GM23338 (cell line): ENCODE results near the gene LITAF. TPM values are rescaled to one million over a fixed set of nuclear protein-coding genes. Genes with fewer than 3 reads are reported as not detected.

Experiments used
- ATAC-seq: fragments of 200-7000 bp; cut with Tn5 transposase; 3 replicates; pipeline ENCODE4 v1.9.1; 2020
- DNase-seq: peaks from one replicate; pipeline ENCODE4 v3.0.0-alpha.2; 2015; ENCODE audit warnings: low spot score
- H2AFZ ChIP-seq: fragments of 200-600 bp; sonication (generic); 2 replicates; pipeline ENCODE4 v1.8.0; 2016; ENCODE audit warnings: antibody characterized with exemption, mild to moderate bottlenecking, moderate library complexity
- H3F3A ChIP-seq: fragments of 200-600 bp; sonication (generic); replicated peaks from 2 replicates; pipeline ENCODE4 v1.8.0; 2017; ENCODE audit warnings: antibody characterized with exemption, mixed run types, low read depth
- H3K27ac ChIP-seq: fragments of 200-600 bp; sonication (generic); 2 replicates; pipeline ENCODE4 v1.6.1; 2016; ENCODE audit warnings: low read depth
- H3K27me3 ChIP-seq: fragments of 200-600 bp; sonication (generic); 2 replicates; pipeline ENCODE4 v1.8.0; 2016; ENCODE audit warnings: mild to moderate bottlenecking, mixed run types, moderate library complexity; ENCODE audit not compliant: insufficient read depth
- H3K36me3 ChIP-seq: fragments of 200-600 bp; sonication (generic); 2 replicates; pipeline ENCODE4 v1.8.0; 2016; ENCODE audit warnings: mild to moderate bottlenecking; ENCODE audit not compliant: insufficient read depth
- H3K4me1 ChIP-seq: fragments of 200-600 bp; sonication (generic); 2 replicates; pipeline ENCODE4 v1.8.0; 2016; ENCODE audit warnings: mild to moderate bottlenecking, moderate library complexity; ENCODE audit not compliant: insufficient read depth
- H3K4me2 ChIP-seq: fragments of 200-600 bp; sonication (generic); 2 replicates; pipeline ENCODE4 v1.7.1; 2017; ENCODE audit warnings: mixed run types
- H3K4me3 ChIP-seq: fragments of 200-600 bp; sonication (generic); 2 replicates; pipeline ENCODE4 v1.6.1; 2016; ENCODE audit warnings: mixed run types
- H3K79me2 ChIP-seq: fragments of 200-600 bp; sonication (generic); replicated peaks from 2 replicates; pipeline ENCODE4 v1.8.0; 2017; ENCODE audit warnings: mild to moderate bottlenecking; ENCODE audit not compliant: insufficient read depth
- H3K9me2 ChIP-seq: fragments of 200-600 bp; sonication (generic); 2 replicates; pipeline ENCODE4 v1.8.0; 2017; ENCODE audit not compliant: insufficient read depth
- H4K20me1 ChIP-seq: fragments of 200-600 bp; sonication (generic); replicated peaks from 2 replicates; pipeline ENCODE4 v1.8.0; 2017; ENCODE audit warnings: mild to moderate bottlenecking; ENCODE audit not compliant: insufficient read depth
- H3K27ac Mint-ChIP-seq: 2 replicates; pipeline ENCODE4 v1.8.0; 2020; ENCODE audit warnings: inconsistent platforms, mild to moderate bottlenecking, moderate library complexity, mixed read lengths
- H3K27me3 Mint-ChIP-seq: 3 replicates; pipeline ENCODE4 v1.8.0; 2022; ENCODE audit warnings: low read depth, mild to moderate bottlenecking, moderate library complexity, mixed read lengths, inconsistent platforms; ENCODE audit not compliant: insufficient read depth, poor library complexity
- H3K36me3 Mint-ChIP-seq: 3 replicates; pipeline ENCODE4 v1.8.0; 2021; ENCODE audit warnings: low read depth, mild to moderate bottlenecking, inconsistent platforms, moderate library complexity, mixed read lengths
- H3K4me1 Mint-ChIP-seq: 3 replicates; pipeline ENCODE4 v1.8.0; 2020; ENCODE audit warnings: mild to moderate bottlenecking, inconsistent platforms, mixed read lengths
- H3K4me3 Mint-ChIP-seq: 3 replicates; pipeline ENCODE4 v1.8.0; 2021; ENCODE audit warnings: moderate library complexity, mild to moderate bottlenecking, inconsistent platforms, mixed read lengths
- H3K9me3 Mint-ChIP-seq: 3 replicates; pipeline ENCODE4 v1.8.0; 2020; ENCODE audit warnings: moderate library complexity, mild to moderate bottlenecking, inconsistent platforms, mixed read lengths
- CREB1 ChIP-seq: fragments of 250-450 bp; sonication (Bioruptor Pico); IDR thresholded peaks from 2 replicates; pipeline ENCODE4 v1.5.0; 2020; ENCODE audit warnings: low read depth, mild to moderate bottlenecking, moderate library complexity
- CTCF ChIP-seq, 2 experiments: fragments of 200-600 bp in 1 of 2; sonication (generic) in 1 of 2; conservative IDR thresholded peaks; 2 replicates each; pipeline versions ENCODE4 v1.5.1 to v1.6.1; 2016 to 2017; ENCODE audit warnings: antibody characterized with exemption in 2 of 2, low read depth in 2 of 2, mild to moderate bottlenecking in 2 of 2, moderate library complexity in 1 of 2
- EZH2 ChIP-seq: fragments of 200-600 bp; sonication (generic); IDR thresholded peaks from one replicate; pipeline ENCODE4 v1.8.0; 2017; ENCODE audit warnings: antibody characterized with exemption, mild to moderate bottlenecking, low read depth; ENCODE audit not compliant: unreplicated experiment
- EZH2phosphoT487 ChIP-seq: fragments of 200-600 bp; sonication (generic); IDR thresholded peaks from one replicate; pipeline ENCODE4 v1.8.1; 2018; ENCODE audit warnings: antibody characterized with exemption; ENCODE audit not compliant: unreplicated experiment
- JUNB ChIP-seq: IDR thresholded peaks from one replicate; pipeline ENCODE4 v1.6.1; 2016; ENCODE audit warnings: antibody characterized with exemption; ENCODE audit not compliant: unreplicated experiment
- NANOG ChIP-seq: IDR thresholded peaks from 2 replicates; pipeline ENCODE4 v1.6.1; 2016; ENCODE audit warnings: antibody characterized with exemption, borderline replicate concordance
- POLR2AphosphoS5 ChIP-seq: IDR thresholded peaks from 2 replicates; pipeline ENCODE4 v1.6.1; 2016; ENCODE audit warnings: antibody characterized with exemption, low read depth
- STAT1 ChIP-seq: IDR thresholded peaks from one replicate; pipeline ENCODE4 v1.6.1; 2016; ENCODE audit warnings: antibody characterized with exemption; ENCODE audit not compliant: unreplicated experiment
- ZNF114 ChIP-seq: fragments of 250-450 bp; sonication (Bioruptor Pico); IDR thresholded peaks from 2 replicates; pipeline ENCODE4 v1.5.0; 2020; ENCODE audit warnings: mild to moderate bottlenecking, moderate library complexity
- ZNF331 ChIP-seq: fragments of 250-450 bp; sonication (Bioruptor Pico); IDR thresholded peaks from 2 replicates; pipeline ENCODE4 v1.5.0; 2020; ENCODE audit warnings: low read depth, mild to moderate bottlenecking, moderate library complexity
- ZNF462 ChIP-seq: fragments of 250-450 bp; sonication (Bioruptor Pico); IDR thresholded peaks from 2 replicates; pipeline ENCODE4 v1.5.0; 2020; ENCODE audit warnings: mild to moderate bottlenecking, moderate library complexity
- polyA plus RNA-seq: library from polyadenylated mRNA; unstranded; fragments of >200 nt; fragmentation: Nextera tagmentation; extraction: Ambion mirVana; gene quantifications from 2 replicates; pipeline ENCODE4 v1.2.1, GENCODE V29; 2016
- total RNA-seq: library from RNA; depleted of rRNA; stranded (reverse); fragments of >200 nt; shearing (Covaris generic); gene quantifications from 2 replicates; pipeline ENCODE4 v1.2.3, GENCODE V29; 2014
- TF ChIP-seq, protein P1 (sequence below): IDR thresholded peaks from one replicate; pipeline ENCODE4 v1.6.1; 2018; ENCODE audit warnings: antibody characterized with exemption; ENCODE audit not compliant: unreplicated experiment

Gene LITAF
- total and polyA plus RNA-seq, 2 experiments from 2014 or later, result 131 to 158 TPM

DNA sequence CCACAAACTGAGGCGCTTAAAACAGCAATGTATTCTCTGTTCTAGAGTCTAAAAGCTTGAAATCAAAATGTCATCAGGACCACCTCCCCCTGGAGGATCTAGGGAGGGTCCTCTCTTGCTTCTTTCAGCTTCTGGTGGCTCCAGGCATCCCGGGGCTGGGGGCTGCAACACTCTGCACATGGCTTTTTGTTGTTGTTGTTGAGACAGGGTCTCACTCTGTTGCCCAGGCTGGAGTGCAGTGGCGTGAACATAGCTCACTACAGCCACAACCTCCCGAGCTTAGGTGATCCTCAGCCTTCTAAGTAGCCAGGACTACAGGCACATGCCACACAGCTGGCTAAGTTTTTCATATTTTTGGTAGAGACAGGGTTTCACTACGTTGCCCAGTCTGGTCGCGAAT, 44.5 kb upstream of the LITAF start (continued):
- no peak for TF ChIP-seq CTCF (conservative IDR thresholded peaks at IDR 0.05; ENCODE audit: low read depth in 2 of 2)
- TF ChIP-seq NANOG, result no peak
- no peak for TF ChIP-seq CREB1 (CRISPR knock-in tag)
- TF ChIP-seq EZH2phosphoT487, result no peak
- TF ChIP-seq EZH2, result no peak
- no peak for TF ChIP-seq ZNF114 (CRISPR knock-in tag)

GRCh38 chr16:11630768-11631056, 44.0 kb upstream of the LITAF start:
- Histone ChIP-seq H3K4me3 (no peak overlapping the region), H3K36me3 (no peaks in the 10 kb centered on the region), H3K79me2 (no peaks in the 10 kb centered on the region), H3K9me2 (no peaks in the 10 kb centered on the region), H3K27me3 (no peaks in the 10 kb centered on the region), H3K27ac (no peak overlapping the region), H2AFZ (no peak overlapping the region), H3F3A (peaks cover 6% of the 10 kb centered on the region; the same call in 1 of the 2 replicates), H3K4me2 (no peak overlapping the region), H3K4me1 (peaks cover 5% of the 10 kb centered on the region; the same call in 1 of the 2 replicates), H4K20me1 (no peaks in the 10 kb centered on the region)
- no peak overlapping the region for H3K27ac Mint-ChIP-seq
- ATAC-seq (no peak), DNase-seq (no peak)
- no peaks in the 10 kb centered on the region for H3K36me3 Mint-ChIP-seq
- no peaks in the 10 kb centered on the region; the same call in 2 of the 3 replicates for H3K9me3 Mint-ChIP-seq
- H3K27me3 Mint-ChIP-seq, result peaks cover 16% of the 10 kb centered on the region
- H3K4me3 Mint-ChIP-seq, result no peak overlapping the region
- peaks cover 20% of the 10 kb centered on the region for H3K4me1 Mint-ChIP-seq
- TF ChIP-seq ZNF331 (CRISPR knock-in tag) (no peak), EZH2 (no peak), CREB1 (CRISPR knock-in tag) (no peak), ZNF462 (CRISPR knock-in tag) (no peak), STAT1 (no peak), NANOG (no peak), CTCF (conservative IDR thresholded peaks at IDR 0.05; ENCODE audit: low read depth in 2 of 2) (no peak), ZNF114 (CRISPR knock-in tag) (no peak), EZH2phosphoT487 (no peak), JUNB (no peak), POLR2AphosphoS5 (no peak)
- TF ChIP-seq, protein P1, sequence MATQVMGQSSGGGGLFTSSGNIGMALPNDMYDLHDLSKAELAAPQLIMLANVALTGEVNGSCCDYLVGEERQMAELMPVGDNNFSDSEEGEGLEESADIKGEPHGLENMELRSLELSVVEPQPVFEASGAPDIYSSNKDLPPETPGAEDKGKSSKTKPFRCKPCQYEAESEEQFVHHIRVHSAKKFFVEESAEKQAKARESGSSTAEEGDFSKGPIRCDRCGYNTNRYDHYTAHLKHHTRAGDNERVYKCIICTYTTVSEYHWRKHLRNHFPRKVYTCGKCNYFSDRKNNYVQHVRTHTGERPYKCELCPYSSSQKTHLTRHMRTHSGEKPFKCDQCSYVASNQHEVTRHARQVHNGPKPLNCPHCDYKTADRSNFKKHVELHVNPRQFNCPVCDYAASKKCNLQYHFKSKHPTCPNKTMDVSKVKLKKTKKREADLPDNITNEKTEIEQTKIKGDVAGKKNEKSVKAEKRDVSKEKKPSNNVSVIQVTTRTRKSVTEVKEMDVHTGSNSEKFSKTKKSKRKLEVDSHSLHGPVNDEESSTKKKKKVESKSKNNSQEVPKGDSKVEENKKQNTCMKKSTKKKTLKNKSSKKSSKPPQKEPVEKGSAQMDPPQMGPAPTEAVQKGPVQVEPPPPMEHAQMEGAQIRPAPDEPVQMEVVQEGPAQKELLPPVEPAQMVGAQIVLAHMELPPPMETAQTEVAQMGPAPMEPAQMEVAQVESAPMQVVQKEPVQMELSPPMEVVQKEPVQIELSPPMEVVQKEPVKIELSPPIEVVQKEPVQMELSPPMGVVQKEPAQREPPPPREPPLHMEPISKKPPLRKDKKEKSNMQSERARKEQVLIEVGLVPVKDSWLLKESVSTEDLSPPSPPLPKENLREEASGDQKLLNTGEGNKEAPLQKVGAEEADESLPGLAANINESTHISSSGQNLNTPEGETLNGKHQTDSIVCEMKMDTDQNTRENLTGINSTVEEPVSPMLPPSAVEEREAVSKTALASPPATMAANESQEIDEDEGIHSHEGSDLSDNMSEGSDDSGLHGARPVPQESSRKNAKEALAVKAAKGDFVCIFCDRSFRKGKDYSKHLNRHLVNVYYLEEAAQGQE, result no peak
